ENCODE data around the gene WFDC10B.
"Not testable (repeated sequence)": the region's sequence is repeated elsewhere in the genome, so short reads cannot be mapped to it uniquely, and the experiment has no call there.

The WFDC10B gene

GRCh38 chr20:45704969-45705637 is at the start of gene WFDC10B:
TSS of gene WFDC10B (minus strand) at chr20:45705019. CDS start at chr20:45685992, 19,027 bp downstream.
- in situ Hi-C loops (cut with MboI; ENCODE audit: low sequenced_read_pairs), result no loop called here

GRCh38 chr20:45752746-45753145 is 47.9 kb upstream of the WFDC10B start:
- in situ Hi-C loops (cut with MboI; ENCODE audit: low sequenced_read_pairs), result no loop called here

DNA sequence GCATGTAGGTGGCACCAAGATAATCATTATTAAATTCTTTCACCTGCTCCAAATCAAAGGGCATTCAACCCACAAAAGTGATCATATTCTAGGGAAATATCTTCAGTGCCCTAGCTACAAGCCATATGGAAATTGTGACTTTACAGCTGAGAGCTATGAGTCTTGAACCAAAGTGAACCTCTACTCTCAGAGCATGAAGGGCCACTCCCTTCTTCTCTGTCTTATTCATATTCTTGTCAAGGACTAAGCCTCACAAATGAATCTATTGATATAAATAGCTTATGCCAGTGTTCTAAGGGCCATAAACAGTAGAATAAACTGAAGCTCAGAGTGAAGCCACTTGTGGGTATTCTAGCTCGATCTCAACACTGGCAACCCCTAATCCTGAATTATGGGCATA is 46.9 kb upstream of the WFDC10B start:
- in situ Hi-C loops (cut with MboI; ENCODE audit: low sequenced_read_pairs), result no loop called here

DNA sequence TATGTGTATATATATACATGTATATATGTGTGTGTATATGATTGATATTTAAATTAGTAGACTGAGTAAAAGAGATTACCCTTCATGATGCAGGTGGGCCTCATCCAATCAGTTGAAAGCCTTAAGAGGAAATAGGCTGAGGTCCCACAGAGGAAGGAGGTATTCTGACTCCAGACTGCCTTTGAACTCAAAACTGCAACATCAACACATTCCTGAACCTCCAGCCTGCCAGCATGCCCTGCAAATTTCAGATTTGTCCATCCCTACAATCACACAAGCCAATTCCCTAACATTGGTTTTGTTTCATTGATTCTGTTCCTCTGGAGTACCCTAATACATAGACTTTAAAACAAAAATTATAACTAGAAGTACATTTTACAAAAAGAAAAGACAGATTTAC is 40.2 kb upstream of the WFDC10B start:
- in situ Hi-C loops (cut with MboI; ENCODE audit: low sequenced_read_pairs), result no loop called here

GRCh38 chr20:45742596-45742995 is 37.8 kb upstream of the WFDC10B start:
- in situ Hi-C loops (cut with MboI; ENCODE audit: low sequenced_read_pairs), result no loop called here

- in situ Hi-C loops (cut with MboI; ENCODE audit: low sequenced_read_pairs), result no loop called here
Measured at GRCh38 chr20:45735988-45736387, 31.2 kb upstream of the WFDC10B start.

DNA sequence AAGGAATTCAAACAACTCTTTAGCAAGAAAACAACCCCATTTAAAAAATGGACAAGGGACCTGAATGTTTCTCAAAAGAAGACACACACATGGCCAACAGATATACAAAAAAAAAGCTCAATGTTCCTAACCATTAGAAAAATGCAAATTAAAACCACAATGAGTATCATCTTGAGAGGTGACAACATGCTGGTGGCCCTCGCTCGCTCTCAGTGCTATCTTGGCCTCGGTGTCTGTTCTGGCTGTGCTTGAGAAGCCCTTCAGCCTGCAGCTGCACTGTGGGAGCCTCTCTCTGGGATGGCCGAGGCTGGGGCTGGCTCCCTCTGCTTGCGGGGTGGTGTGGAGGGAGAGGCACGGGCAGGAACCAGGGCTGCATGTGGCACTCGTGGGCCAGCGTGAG is 30.7 kb upstream of the WFDC10B start:
- in situ Hi-C loops (cut with MboI; ENCODE audit: low sequenced_read_pairs), result no loop called here

DNA sequence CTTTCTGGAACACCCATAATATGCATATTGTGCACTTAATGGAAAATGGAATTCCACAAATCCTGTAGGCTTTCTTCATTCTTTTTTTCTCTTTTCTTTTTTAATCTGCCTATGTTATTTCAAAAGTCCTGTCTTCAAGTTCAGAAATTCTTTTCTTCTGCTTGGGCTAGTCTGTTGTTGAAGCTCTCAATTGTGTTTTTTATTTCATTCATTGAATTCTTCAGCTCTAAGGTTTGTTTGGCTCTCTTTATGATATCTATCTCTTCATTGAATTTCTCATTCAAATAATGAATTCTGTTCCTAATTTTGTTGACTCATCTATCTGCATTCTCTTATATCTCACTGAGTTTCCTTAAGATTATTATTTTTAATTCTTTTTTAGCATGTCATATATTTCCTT is 27.4 kb upstream of the WFDC10B start:
- in situ Hi-C loops (cut with MboI; ENCODE audit: low sequenced_read_pairs), result no loop called here

DNA sequence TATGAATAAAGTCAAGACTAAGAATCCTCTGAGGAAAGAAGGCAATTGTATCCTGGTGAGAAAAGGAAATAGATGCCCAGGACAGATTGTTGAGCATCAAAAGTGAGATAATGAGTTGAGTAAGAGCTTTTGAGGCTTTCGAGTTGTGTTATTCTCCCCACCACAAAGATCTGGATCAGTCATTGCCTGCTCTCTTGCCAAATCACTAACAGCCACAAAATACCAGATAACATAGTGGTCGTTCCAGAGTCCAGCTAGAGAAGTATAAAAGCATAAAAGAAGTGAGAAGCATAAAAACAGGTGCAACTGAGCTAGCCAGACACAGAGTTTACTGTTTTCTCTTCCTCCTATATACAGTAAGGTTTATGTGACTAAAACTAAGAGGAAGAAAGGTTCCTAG is 22.2 kb upstream of the WFDC10B start:
- in situ Hi-C loops (cut with MboI; ENCODE audit: low sequenced_read_pairs), result no loop called here

GRCh38 chr20:45725134-45725533 is 20.3 kb upstream of the WFDC10B start:
- in situ Hi-C loops (cut with MboI; ENCODE audit: low sequenced_read_pairs), result no loop called here

DNA sequence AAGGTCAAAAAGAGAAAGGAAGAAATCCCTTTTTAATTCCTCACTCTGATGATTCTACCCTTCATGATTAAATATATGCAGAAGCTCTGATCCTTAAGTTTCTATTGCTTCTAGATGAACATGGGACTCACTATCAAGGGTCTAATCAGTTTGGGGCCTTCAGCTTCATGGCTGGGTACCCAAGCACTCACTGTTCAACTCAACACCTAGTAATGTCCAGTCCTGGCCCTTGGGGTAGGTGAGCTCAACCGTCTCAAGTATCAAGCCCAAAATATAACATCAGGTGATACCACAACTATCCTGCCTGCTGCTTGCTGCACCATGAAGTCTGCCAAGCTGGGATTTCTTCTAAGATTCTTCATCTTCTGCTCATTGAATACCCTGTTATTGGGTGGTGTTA is 17.2 kb upstream of the WFDC10B start, which contains the start of gene SPINT4:
Gene SPINT4, plus strand, starts transcription at position 301 of the 400 bp plus-strand sequence. Its CDS starts 21 bp downstream, at position 322.
- in situ Hi-C loops (cut with MboI; ENCODE audit: low sequenced_read_pairs), result no loop called here

DNA sequence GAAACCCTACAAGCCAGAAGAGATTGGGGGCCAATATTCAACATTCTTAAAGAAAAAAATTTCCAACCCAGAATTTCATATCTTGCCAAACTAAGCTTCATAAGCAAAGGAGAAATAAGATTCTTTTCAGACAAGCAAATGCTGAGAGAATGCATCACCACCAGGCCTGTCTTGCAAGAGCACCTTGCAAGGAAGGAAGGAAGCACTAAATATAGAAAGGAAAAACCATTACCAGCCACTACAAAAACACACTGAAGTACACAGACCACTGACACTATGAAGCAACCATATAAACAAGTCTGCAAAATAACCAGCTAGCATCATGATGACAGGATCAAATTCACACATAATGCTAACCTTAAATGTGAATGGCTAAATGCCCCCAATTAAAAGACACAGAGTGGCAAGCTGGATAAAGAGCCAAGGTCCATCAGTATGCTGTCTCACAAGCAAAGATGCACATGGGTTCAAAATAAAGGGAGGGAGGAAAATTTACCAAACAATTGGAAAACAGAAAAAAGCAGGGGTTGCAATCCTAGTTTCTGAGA is 11.4 kb upstream of the WFDC10B start:
- in situ Hi-C loops (cut with MboI; ENCODE audit: low sequenced_read_pairs), result not testable (repeated sequence)

DNA sequence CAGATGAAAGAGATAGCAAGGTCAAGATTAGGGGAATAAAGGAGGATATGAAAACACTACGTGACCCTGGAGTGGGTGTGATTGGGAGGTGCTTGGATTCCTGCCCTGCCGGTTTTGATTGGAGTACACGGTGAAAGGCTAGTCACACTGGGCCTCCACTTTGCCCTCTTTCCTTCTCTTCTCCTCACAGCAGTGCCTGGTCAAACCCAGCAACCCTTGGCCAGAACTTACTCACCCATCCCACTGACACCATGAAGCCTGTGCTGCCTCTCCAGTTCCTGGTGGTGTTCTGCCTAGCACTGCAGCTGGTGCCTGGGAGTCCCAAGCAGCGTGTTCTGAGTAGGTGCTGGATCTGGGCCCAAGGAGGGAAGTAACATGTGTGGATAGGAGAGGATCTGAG is 2.9 kb downstream of the WFDC10B start, which contains the start of gene WFDC13:
Gene WFDC13, plus strand, starts transcription at position 166 of the 400 bp plus-strand sequence. Its CDS starts 86 bp downstream, at position 252.
- in situ Hi-C loops (cut with MboI; ENCODE audit: low sequenced_read_pairs), result no loop called here

GRCh38 chr20:45701104-45701503 is 3.7 kb downstream of the WFDC10B start:
- in situ Hi-C loops (cut with MboI; ENCODE audit: low sequenced_read_pairs), result no loop called here

DNA sequence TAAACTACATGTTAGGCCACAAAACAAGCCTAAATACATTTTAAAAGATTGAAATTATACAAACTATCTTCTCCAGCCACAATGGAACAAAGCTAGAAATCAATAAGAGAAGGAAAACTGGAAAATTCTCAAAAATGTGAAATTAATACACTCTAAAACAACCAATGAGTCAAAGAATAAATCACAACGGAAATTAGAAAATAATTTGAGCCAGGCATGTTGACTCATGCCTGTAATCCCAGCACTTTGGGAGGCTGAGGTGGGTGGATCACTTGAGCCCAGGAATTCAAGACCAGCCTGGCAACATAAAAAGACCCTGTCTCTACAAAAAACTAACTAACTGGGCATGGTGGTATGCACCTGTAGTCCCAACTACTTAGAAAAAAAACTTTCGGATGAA is 9.3 kb downstream of the WFDC10B start:
- in situ Hi-C loops (cut with MboI; ENCODE audit: low sequenced_read_pairs), result no loop called here

DNA sequence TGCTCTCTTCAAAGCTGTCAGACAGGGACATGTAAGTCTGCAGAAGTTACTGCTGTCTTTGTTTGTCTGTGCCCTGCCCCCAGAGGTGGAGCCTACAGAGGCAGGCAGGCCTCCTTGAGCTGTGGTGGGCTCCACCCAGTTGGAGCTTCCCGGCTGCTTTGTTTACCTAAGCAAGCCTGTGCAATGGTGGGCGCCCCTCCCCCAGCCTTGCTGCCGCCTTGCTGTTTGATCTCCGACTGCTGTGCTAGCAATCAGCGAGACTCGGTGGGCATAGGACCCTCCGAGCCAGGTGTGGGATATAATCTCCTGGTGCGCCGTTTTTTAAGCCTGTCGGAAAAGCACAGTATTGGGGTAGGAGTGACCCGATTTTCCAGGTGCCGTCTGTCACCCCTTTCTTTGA is 11.5 kb downstream of the WFDC10B start:
- in situ Hi-C loops (cut with MboI; ENCODE audit: low sequenced_read_pairs), result not testable (repeated sequence)

GRCh38 chr20:45685896-45686295 is 18.9 kb downstream of the WFDC10B start:
- in situ Hi-C loops (cut with MboI; ENCODE audit: low sequenced_read_pairs), result no loop called here

DNA sequence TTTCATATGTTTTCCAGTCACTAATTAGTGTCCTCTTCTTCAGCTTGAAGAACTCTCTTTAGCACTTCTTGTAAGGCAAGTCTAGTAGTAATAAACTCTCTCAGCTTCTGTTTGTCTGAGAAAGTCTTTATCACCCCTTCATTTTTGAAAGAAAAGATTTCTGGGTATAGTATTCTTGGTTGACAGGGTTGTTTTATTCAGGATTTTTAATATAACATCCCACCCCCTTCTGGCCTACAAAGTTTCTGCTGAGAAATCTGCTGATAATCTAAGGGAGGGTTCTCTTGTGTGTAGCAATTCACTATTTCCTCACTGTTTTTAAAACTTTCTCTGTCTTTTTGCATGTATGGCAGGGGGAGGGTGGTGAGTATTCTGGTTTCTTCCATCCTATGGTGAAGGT is 25.2 kb downstream of the WFDC10B start:
- in situ Hi-C loops (cut with MboI; ENCODE audit: low sequenced_read_pairs), result no loop called here

DNA sequence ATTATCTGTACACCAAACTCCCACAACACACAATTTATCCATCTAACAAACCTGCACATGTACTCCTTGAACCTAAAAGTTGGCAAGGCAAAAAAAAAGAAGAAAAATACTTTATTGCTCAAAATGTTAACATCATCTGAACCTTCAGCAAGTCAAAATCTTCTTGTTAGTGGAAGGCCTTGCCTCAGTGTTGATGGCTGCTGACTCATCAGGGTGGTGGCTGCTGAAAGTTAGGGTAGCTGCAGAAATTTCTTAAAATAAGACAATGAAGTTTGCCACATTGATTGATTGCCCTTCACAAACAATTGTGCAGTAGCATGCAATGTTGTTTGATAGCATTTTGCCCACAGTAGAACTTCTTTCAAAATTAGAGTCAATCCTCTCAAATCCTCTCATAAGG is 32.1 kb downstream of the WFDC10B start:
- in situ Hi-C loops (cut with MboI; ENCODE audit: low sequenced_read_pairs), result no loop called here

DNA sequence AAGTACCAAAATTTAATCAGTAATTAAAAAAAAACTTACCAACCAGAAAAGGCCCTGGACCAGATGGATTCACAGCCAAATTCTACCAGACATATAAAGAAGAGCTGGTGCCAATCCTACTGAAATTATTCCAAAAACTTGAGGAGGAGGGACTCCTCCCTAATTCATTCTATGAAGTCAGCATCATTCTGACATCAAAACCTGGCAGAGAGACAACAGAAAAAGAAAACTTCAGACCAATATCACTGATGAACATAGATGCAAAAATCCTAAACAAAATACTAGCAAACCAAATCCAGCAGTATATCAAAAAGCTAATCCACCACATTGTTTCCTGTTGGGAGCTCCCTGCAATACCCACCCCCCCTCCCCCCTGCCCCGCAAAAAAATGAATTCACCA is 34.7 kb downstream of the WFDC10B start, which contains the start of gene WFDC11:
Gene WFDC11, minus strand, starts transcription at position 101 of the 400 bp plus-strand sequence. CDS start 19,639 bp downstream, outside the sequence.
- in situ Hi-C loops (cut with MboI; ENCODE audit: low sequenced_read_pairs), result no loop called here

DNA sequence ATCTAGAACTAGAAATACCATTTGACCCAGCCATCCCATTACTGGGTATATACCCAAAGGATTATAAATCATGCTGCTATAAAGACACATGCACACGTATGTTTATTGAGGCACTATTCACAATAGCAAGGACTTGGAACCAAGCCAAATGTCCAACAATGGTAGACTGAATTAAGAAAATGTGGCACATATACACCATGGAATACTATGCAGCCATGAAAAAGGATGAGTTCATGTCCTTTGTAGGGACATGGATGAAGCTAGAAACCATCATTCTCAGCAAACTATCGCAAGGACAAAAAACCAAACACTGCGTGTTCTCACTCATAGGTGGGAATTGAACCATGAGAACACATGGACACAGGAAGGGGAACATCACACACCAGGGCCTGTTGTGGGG is 47.8 kb downstream of the WFDC10B start:
- in situ Hi-C loops (cut with MboI; ENCODE audit: low sequenced_read_pairs), result not testable (repeated sequence)

- in situ Hi-C loops (cut with MboI; ENCODE audit: low sequenced_read_pairs), result not testable (repeated sequence)
Measured at GRCh38 chr20:45651726-45652125, 53.1 kb downstream of the WFDC10B start.
